Endothelial cell of umbilical vein (primary cell): ENCODE data around the gene OTOGL. TPM values are rescaled to one million over a fixed set of nuclear protein-coding genes. Genes with fewer than 3 reads are reported as not detected.

Experiments used
- BruUV-seq: library from RNA; stranded (reverse); fragments of 400-500 nt; replicated peaks from 2 replicates; lab custom pipeline; 2021; lab: Mats Ljungman, UMichigan
- CTCF ChIA-PET: fragments of 300-600, 350-600 bp; sonication (Branson Sonifier 250); formaldehyde crosslinking; loops from one replicate; lab custom pipeline; 2021; ENCODE audit warnings: antibody characterized with exemption, inconsistent platforms; lab: Charles Lee
- POLR2A ChIA-PET: fragments of 300-600, 350-600 bp; sonication (Branson Sonifier 250); formaldehyde crosslinking; loops from one replicate; lab custom pipeline; 2021; ENCODE audit warnings: antibody characterized with exemption, inconsistent platforms; lab: Charles Lee
- DNase-seq: peaks from one replicate; pipeline ENCODE4 v3.0.0-alpha.2; 2011; ENCODE audit warnings: low read depth, low spot score
- FAIRE-seq: peaks from 2 replicates; lab custom pipeline; 2011; peaks lifted over from hg19 to GRCh38; lab: Jason Lieb, UNC
- H2AFZ ChIP-seq: 2 replicates; pipeline ENCODE4 v1.6.0; 2012; ENCODE audit warnings: low read depth, low read length, control low read depth, inconsistent platforms
- H3K27ac ChIP-seq: 2 replicates; pipeline ENCODE4 v1.5.1; 2011; ENCODE audit warnings: low read depth, mild to moderate bottlenecking, control low read depth, low read length, moderate library complexity; ENCODE audit not compliant: insufficient read depth
- H3K27me3 ChIP-seq, 2 experiments: 2 replicates each; pipeline versions ENCODE4 v1.6.0 to v1.6.1; 2011; ENCODE audit warnings: low read length in 2 of 2, mixed read lengths in 1 of 2; ENCODE audit not compliant: control insufficient read depth in 2 of 2, insufficient read depth in 2 of 2
- H3K36me3 ChIP-seq, 2 experiments: 2 replicates in 1 of 2; 3 replicates in 1 of 2; pipeline ENCODE4 v1.5.1; 2011; ENCODE audit warnings: low read length in 2 of 2, mild to moderate bottlenecking in 1 of 2, moderate library complexity in 1 of 2; ENCODE audit not compliant: control insufficient read depth in 2 of 2, insufficient read depth in 2 of 2; ENCODE audit errors: extremely low read depth in 1 of 2
- H3K4me1 ChIP-seq: 3 replicates; pipeline ENCODE4 v1.5.1; 2011; ENCODE audit warnings: mild to moderate bottlenecking, low read length; ENCODE audit not compliant: control insufficient read depth, insufficient read depth; ENCODE audit errors: extremely low read depth
- H3K4me2 ChIP-seq: 2 replicates; pipeline ENCODE4 v1.6.1; 2011; ENCODE audit warnings: low read length, control low read depth, mixed read lengths; ENCODE audit not compliant: insufficient read depth
- H3K4me3 ChIP-seq, 3 experiments: fragments of 200-600 bp in 1 of 3; sonication (generic), shearing (Covaris generic) in 1 of 3; replicated peaks in 1 of 3; 2 replicates each; pipeline ENCODE4 v1.5.1; 2011 to 2016; ENCODE audit warnings: control low read depth in 3 of 3, low read length in 3 of 3, mild to moderate bottlenecking in 2 of 3, inconsistent platforms in 1 of 3, low read depth in 1 of 3, moderate library complexity in 1 of 3; ENCODE audit not compliant: insufficient read depth in 1 of 3
- H3K79me2 ChIP-seq: 2 replicates; pipeline ENCODE4 v1.6.0; 2012; ENCODE audit warnings: low read length, inconsistent platforms; ENCODE audit not compliant: control insufficient read depth, insufficient read depth
- H3K9ac ChIP-seq: replicated peaks from 2 replicates; pipeline ENCODE3; 2011; ENCODE audit warnings: low read length, control low read depth; ENCODE audit not compliant: insufficient read depth; ENCODE audit errors: extremely low read depth
- H3K9me1 ChIP-seq: replicated peaks from 3 replicates; pipeline ENCODE4 v1.6.0; 2011; ENCODE audit warnings: mild to moderate bottlenecking, low read length; ENCODE audit not compliant: control insufficient read depth, insufficient read depth; ENCODE audit errors: extremely low read depth
- H3K9me3 ChIP-seq: replicated peaks from 2 replicates; pipeline ENCODE4 v1.5.1; 2012; ENCODE audit warnings: low read length, inconsistent platforms; ENCODE audit not compliant: control insufficient read depth, insufficient read depth
- H4K20me1 ChIP-seq: replicated peaks from 2 replicates; pipeline ENCODE3; 2011; ENCODE audit warnings: mild to moderate bottlenecking, low read length; ENCODE audit not compliant: control insufficient read depth, insufficient read depth; ENCODE audit errors: extremely low read depth
- EZH2 ChIP-seq: IDR thresholded peaks from 2 replicates; pipeline ENCODE4 v1.6.1; 2012; ENCODE audit warnings: borderline replicate concordance, low read depth, mild to moderate bottlenecking, moderate library complexity, low read length, inconsistent platforms; ENCODE audit not compliant: severe bottlenecking
- FOS ChIP-seq: IDR thresholded peaks from 2 replicates; pipeline ENCODE4 v1.6.1; 2011; ENCODE audit warnings: mild to moderate bottlenecking, low read length, moderate library complexity, borderline replicate concordance; ENCODE audit not compliant: insufficient read depth
- GATA2 ChIP-seq: IDR thresholded peaks from 2 replicates; pipeline ENCODE4 v1.7.0; 2011; ENCODE audit warnings: low read depth, mild to moderate bottlenecking, moderate library complexity, mixed read lengths, low read length; ENCODE audit not compliant: insufficient read length, insufficient read depth
- JUN ChIP-seq: IDR thresholded peaks from 2 replicates; pipeline ENCODE4 v1.6.1; 2011; ENCODE audit warnings: borderline replicate concordance, low read depth; ENCODE audit not compliant: insufficient read length, insufficient read depth
- MYC ChIP-seq: IDR thresholded peaks from one replicate; pipeline ENCODE4 v1.6.1; 2011; ENCODE audit warnings: mild to moderate bottlenecking, low read depth, low read length
- POLR2A ChIP-seq: IDR thresholded peaks from 2 replicates; pipeline ENCODE4 v1.6.1; 2012; ENCODE audit warnings: low read depth, mild to moderate bottlenecking, control low read depth, low read length
- POLR2AphosphoS5 ChIP-seq: IDR thresholded peaks from 2 replicates; pipeline ENCODE4 v1.6.1; 2012; ENCODE audit warnings: low read depth, mild to moderate bottlenecking, control low read depth, low read length, moderate library complexity; ENCODE audit not compliant: insufficient read depth
- dilution Hi-C: fragments of 300-500 bp; cut with MboI; formaldehyde crosslinking; loops from one replicate; pipeline ENCODE4 v1.15.0; 2019; ENCODE audit warnings: low sequenced_read_pairs; ENCODE audit not compliant: extremely low pct_ligation_motif_present
- intact Hi-C: fragments of 100-400 bp; cut with micrococcal nuclease; formaldehyde crosslinking; loops from one replicate; pipeline ENCODE4 v1.10.0; 2022
- polyA plus RNA-seq, 4 experiments: library from polyadenylated mRNA; depleted of rRNA in 3 of 4; stranded (reverse) in 3 of 4; unstranded in 1 of 4; fragments of >200 nt; gene quantifications; 2 replicates each; pipeline versions ENCODE4 v1.2.1 to v1.2.3, GENCODE V29; 2011 to 2012; ENCODE audit warnings: missing spikeins in 1 of 4
- total RNA-seq: library from RNA; stranded (reverse); gene quantifications from 2 replicates; pipeline ENCODE4 v1.2.3, GENCODE V29; 2021
- TF ChIP-seq, protein P1 (sequence below): IDR thresholded peaks from 2 replicates; pipeline ENCODE4 v1.6.1; 2011; ENCODE audit not compliant: insufficient read depth, insufficient read length
- TF ChIP-seq, protein P2 (sequence below), 2 donors: IDR thresholded peaks; 1 replicate in 1 of 2; 2 replicates in 1 of 2; pipeline ENCODE4 v1.5.1; 2011; ENCODE audit warnings: low read length in 2 of 2, mild to moderate bottlenecking in 2 of 2, moderate library complexity in 2 of 2, control low read depth in 1 of 2, inconsistent platforms in 1 of 2, low read depth in 1 of 2; ENCODE audit not compliant: insufficient read depth in 1 of 2; ENCODE audit errors: extremely low read depth in 1 of 2

Gene OTOGL
- total and polyA plus RNA-seq, 2 donors (not counting 3 experiments of a cell fraction or from before 2014, with no cell fraction given) = 1.4 to 2.0 TPM

DNA sequence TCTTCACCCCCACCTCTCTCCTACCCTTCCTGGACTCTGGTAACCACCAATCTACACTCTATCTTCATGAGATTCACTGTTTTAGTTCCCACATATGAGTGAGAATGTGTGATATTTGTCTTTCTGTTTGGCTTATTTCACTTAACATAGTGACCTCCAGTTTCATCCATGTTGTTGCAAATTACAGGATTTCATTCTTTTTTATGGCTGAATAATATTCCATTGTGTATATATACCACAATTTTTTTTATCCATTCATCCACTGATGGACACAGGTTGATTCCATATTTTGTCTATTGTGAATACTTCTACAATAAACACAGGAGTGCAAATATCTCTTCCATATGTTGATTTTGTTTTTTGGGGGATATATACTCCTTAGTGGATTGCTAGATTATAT lies 140.5 kb downstream of the OTOGL start:
- no peak for TF ChIP-seq FOS
- no peak for TF ChIP-seq EZH2
- TF ChIP-seq, protein P1, sequence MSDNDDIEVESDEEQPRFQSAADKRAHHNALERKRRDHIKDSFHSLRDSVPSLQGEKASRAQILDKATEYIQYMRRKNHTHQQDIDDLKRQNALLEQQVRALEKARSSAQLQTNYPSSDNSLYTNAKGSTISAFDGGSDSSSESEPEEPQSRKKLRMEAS = no peak
- no peak for TF ChIP-seq POLR2AphosphoS5
- no peak for TF ChIP-seq MYC
- no peak for TF ChIP-seq GATA2
- TF ChIP-seq POLR2A = no peak
- TF ChIP-seq, protein P2, sequence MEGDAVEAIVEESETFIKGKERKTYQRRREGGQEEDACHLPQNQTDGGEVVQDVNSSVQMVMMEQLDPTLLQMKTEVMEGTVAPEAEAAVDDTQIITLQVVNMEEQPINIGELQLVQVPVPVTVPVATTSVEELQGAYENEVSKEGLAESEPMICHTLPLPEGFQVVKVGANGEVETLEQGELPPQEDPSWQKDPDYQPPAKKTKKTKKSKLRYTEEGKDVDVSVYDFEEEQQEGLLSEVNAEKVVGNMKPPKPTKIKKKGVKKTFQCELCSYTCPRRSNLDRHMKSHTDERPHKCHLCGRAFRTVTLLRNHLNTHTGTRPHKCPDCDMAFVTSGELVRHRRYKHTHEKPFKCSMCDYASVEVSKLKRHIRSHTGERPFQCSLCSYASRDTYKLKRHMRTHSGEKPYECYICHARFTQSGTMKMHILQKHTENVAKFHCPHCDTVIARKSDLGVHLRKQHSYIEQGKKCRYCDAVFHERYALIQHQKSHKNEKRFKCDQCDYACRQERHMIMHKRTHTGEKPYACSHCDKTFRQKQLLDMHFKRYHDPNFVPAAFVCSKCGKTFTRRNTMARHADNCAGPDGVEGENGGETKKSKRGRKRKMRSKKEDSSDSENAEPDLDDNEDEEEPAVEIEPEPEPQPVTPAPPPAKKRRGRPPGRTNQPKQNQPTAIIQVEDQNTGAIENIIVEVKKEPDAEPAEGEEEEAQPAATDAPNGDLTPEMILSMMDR (IDR thresholded peaks at IDR 0.05; ENCODE audit: extremely low read depth in 1 of 2, insufficient read depth in 1 of 2, low read depth in 1 of 2, low read length in 2 of 2) = no peak
- TF ChIP-seq JUN = no peak
- H3K27me3 ChIP-seq = no peaks in the 10 kb centered on the region
- intact Hi-C loops = no loop called here
- DNase-seq = no peak
- dilution Hi-C loops = no loop called here
- H3K4me2 ChIP-seq = no peak overlapping the region
- no peaks in the 10 kb centered on the region for H3K9me3 ChIP-seq
- peaks cover 22% of the 10 kb centered on the region for H3K4me1 ChIP-seq
- no peak overlapping the region for H3K4me3 ChIP-seq
- H4K20me1 ChIP-seq = no peaks in the 10 kb centered on the region
- no peaks in the 10 kb centered on the region for H3K79me2 ChIP-seq
- no peak overlapping the region for H3K9ac ChIP-seq
- H3K27ac ChIP-seq = no peak overlapping the region
- H3K36me3 ChIP-seq = no peaks in the 10 kb centered on the region
- BruUV-seq = no TSS peak
- H3K9me1 ChIP-seq = no peaks in the 10 kb centered on the region
- H2AFZ ChIP-seq = no peak overlapping the region
- ChIA-PET POLR2A (no interaction called here), CTCF (interaction anchor here (1.0 kb wide), 1 partner anchor 45 kb away, joined by 5 read pairs; no protein-coding TSS in a partner anchor)
- no peak for FAIRE-seq
